K562 (cell line): Measurements from ENCODE around the gene PLCB3. TPM values are rescaled to one million over a fixed set of nuclear protein-coding genes. Genes with fewer than 3 reads are reported as not detected.

Source experiments
- DDX20 ChIP-seq: fragments of 450-650 bp; IDR thresholded peaks from 2 replicates; pipeline ENCODE4 v1.6.1; 2016; ENCODE audit warnings: missing genetic modification characterization, low read depth, mild to moderate bottlenecking, missing compliant biosample characterization, moderate library complexity
- E2F6 ChIP-seq, 2 experiments: IDR thresholded peaks; 2 replicates each; pipeline ENCODE4 v1.6.1; 2011; ENCODE audit warnings: borderline replicate concordance in 1 of 2, control low read depth in 1 of 2, low read depth in 1 of 2, low read length in 1 of 2, mild to moderate bottlenecking in 1 of 2, mixed read lengths in 1 of 2, moderate library complexity in 1 of 2; ENCODE audit not compliant: insufficient read depth in 1 of 2, insufficient read length in 1 of 2, poor library complexity in 1 of 2, severe bottlenecking in 1 of 2; ENCODE audit errors: extremely low read depth in 1 of 2
- E4F1 ChIP-seq: fragments of 250-450 bp; sonication (Bioruptor Pico); IDR thresholded peaks from 2 replicates; pipeline ENCODE4 v1.5.0; 2021; ENCODE audit warnings: mild to moderate bottlenecking, borderline replicate concordance
- FOXJ2 ChIP-seq: fragments of 200-800 bp; sonication (Bioruptor generic); IDR thresholded peaks from 2 replicates; pipeline ENCODE4 v1.6.1; 2016; ENCODE audit warnings: missing genetic modification characterization, missing compliant biosample characterization
- HNRNPLL ChIP-seq: fragments of 200-400 bp; formaldehyde crosslinking; IDR thresholded peaks from 2 replicates; pipeline ENCODE4 v1.6.1; 2017; ENCODE audit warnings: low read length, low read depth, mild to moderate bottlenecking; ENCODE audit not compliant: poor library complexity, severe bottlenecking
- KDM1A ChIP-seq, 2 experiments: fragments of 450-650 bp; IDR thresholded peaks; 2 replicates each; pipeline ENCODE4 v1.6.1; 2016; ENCODE audit warnings: mild to moderate bottlenecking in 2 of 2
- MAFG ChIP-seq: fragments of 450-650 bp; conservative IDR thresholded peaks from 2 replicates; pipeline ENCODE4 v1.6.1; 2016; ENCODE audit warnings: missing genetic modification characterization, missing compliant biosample characterization
- NCOR1 ChIP-seq: fragments of 450-650 bp; IDR thresholded peaks from 2 replicates; pipeline ENCODE4 v1.6.1; 2016; ENCODE audit warnings: mild to moderate bottlenecking, moderate library complexity
- NFRKB ChIP-seq: fragments of 450-650 bp; IDR thresholded peaks from 2 replicates; pipeline ENCODE4 v1.6.1; 2016; ENCODE audit warnings: low read depth
- POLR2G ChIP-seq: fragments of 200-400 bp; formaldehyde crosslinking; IDR thresholded peaks from 2 replicates; pipeline ENCODE4 v1.6.1; 2017; ENCODE audit warnings: low read depth, mild to moderate bottlenecking, antibody characterized with exemption, low read length, moderate library complexity
- SP2 ChIP-seq: IDR thresholded peaks from 2 replicates; pipeline ENCODE4 v1.6.1; 2011; ENCODE audit warnings: mild to moderate bottlenecking, low read depth, low read length, moderate library complexity; ENCODE audit not compliant: poor library complexity, severe bottlenecking; ENCODE audit errors: extremely low read depth
- ZBTB7A ChIP-seq: IDR thresholded peaks from 2 replicates; pipeline ENCODE4 v1.6.1; 2011; ENCODE audit warnings: low read depth, mild to moderate bottlenecking, low read length, moderate library complexity, borderline replicate concordance; ENCODE audit not compliant: control insufficient read depth
- ZNF143 ChIP-seq: sonication (generic); formaldehyde crosslinking; IDR thresholded peaks from 2 replicates; pipeline ENCODE4 v1.9.0; 2022; ENCODE audit warnings: mild to moderate bottlenecking, missing genetic modification reagents
- ZNF282 ChIP-seq: sonication (generic); formaldehyde crosslinking; IDR thresholded peaks from 2 replicates; pipeline ENCODE4 v1.8.1; 2023; ENCODE audit warnings: missing genetic modification reagents
- ZNF584 ChIP-seq: fragments of 200-800 bp; sonication (Bioruptor generic); IDR thresholded peaks from 2 replicates; pipeline ENCODE4 v1.6.1; 2016; ENCODE audit warnings: low read depth, mild to moderate bottlenecking, missing genetic modification characterization, missing compliant biosample characterization
- ZNF609 ChIP-seq: sonication (generic); formaldehyde crosslinking; IDR thresholded peaks from 2 replicates; pipeline ENCODE4 v1.8.1; 2023; ENCODE audit warnings: missing genetic modification reagents, mild to moderate bottlenecking, borderline replicate concordance
- polyA plus RNA-seq, 8 experiments: library from polyadenylated mRNA; depleted of rRNA in 4 of 8; stranded (reverse) in 5 of 8; unstranded in 3 of 8; fragments of >200 nt; fragmentation: Nextera tagmentation in 2 of 8; fragmentation: Illumina TruSeq in 1 of 8; extraction: Ambion mirVana in 2 of 8; extraction: Trizol in 1 of 8; gene quantifications; 2 replicates each; pipeline versions ENCODE4 v1.2.1 to v1.2.3, GENCODE V29; 2011 to 2014; ENCODE audit warnings: inconsistent platforms in 1 of 8, missing spikeins in 1 of 8
- total RNA-seq, 7 experiments: library from RNA; depleted of rRNA in 6 of 7; stranded (reverse); fragments of >200 nt in 6 of 7; fragmentation: Illumina TruSeq in 2 of 7; extraction: Trizol in 2 of 7; gene quantifications; 2 replicates each; pipeline versions ENCODE4 v1.2.1 to v1.2.3, GENCODE V29; 2011 to 2021; ENCODE audit warnings: low replicate concordance in 1 of 7

PLCB3 gene
- total and polyA plus RNA-seq, 9 of the 15 experiments (the other 6 are each of a cell fraction or from before 2014, with no cell fraction given) = 0.31 to 44.8 (median 14.6) TPM

GRCh38 chr11:64285885-64286800 lies 34.8 kb downstream of the PLCB3 start (continued):
- TF ChIP-seq ZNF584 (CRISPR knock-in tag) = no peak
- no peak for TF ChIP-seq ZNF609
- TF ChIP-seq FOXJ2 (tag) = no peak
- TF ChIP-seq HNRNPLL = peak; percentile 89
- no peak for TF ChIP-seq NFRKB
- no peak for TF ChIP-seq E4F1 (CRISPR knock-in tag)
- no peak for TF ChIP-seq NCOR1
- TF ChIP-seq ZNF143 (CRISPR knock-in tag) = no peak
- TF ChIP-seq DDX20 = no peak
- TF ChIP-seq KDM1A (IDR thresholded peaks at IDR 0.05) = no peak
- 0 out of 2 replicates have a peak, but pooled peaks have one; percentile 26 for TF ChIP-seq POLR2G
- TF ChIP-seq SP2 = no peak
- TF ChIP-seq ZNF282 (CRISPR knock-in tag) = 0 out of 2 replicates have a peak, but pooled peaks have one; percentile 1
- TF ChIP-seq ZBTB7A = 0 out of 2 replicates have a peak, but pooled peaks have one; percentile 47
- TF ChIP-seq MAFG (tag) = no peak
- peak in 1 of 2 experiments; percentile 1 for TF ChIP-seq E2F6 (IDR thresholded peaks at IDR 0.05; ENCODE audit: borderline replicate concordance in 1 of 2, extremely low read depth in 1 of 2, insufficient read depth in 1 of 2, insufficient read length in 1 of 2, low read depth in 1 of 2, low read length in 1 of 2, poor library complexity in 1 of 2, severe bottlenecking in 1 of 2)
